Right lobe of liver (tissue), 4 donors: Measurements from ENCODE around the gene COX7A1.

Experiments used
- POLR2A ChIP-seq: fragments of 450-650 bp; IDR thresholded peaks from one replicate; pipeline ENCODE4 v1.6.1; 2017; ENCODE audit warnings: antibody characterized with exemption, mild to moderate bottlenecking
- TF ChIP-seq, protein P1 (sequence below), 4 donors: fragments of 200-600 bp in 3 of 4; fragments of 450-650 bp in 1 of 4; IDR thresholded peaks; one replicate each; pipeline versions ENCODE4 v1.5.1 to v1.8.0; 2016 to 2022; ENCODE audit warnings: antibody characterized with exemption in 4 of 4, mild to moderate bottlenecking in 2 of 4
- donor health status: DM: no; HTN: no; CAD: no.
- donor health status: DM: no; HTN: no; CAD: no.
- donor health status: DM: no; HTN: yes; CAD: no.

GRCh38 chr19:36140304-36141038 is 11.8 kb downstream of the COX7A1 start:
- TF ChIP-seq, protein P1, sequence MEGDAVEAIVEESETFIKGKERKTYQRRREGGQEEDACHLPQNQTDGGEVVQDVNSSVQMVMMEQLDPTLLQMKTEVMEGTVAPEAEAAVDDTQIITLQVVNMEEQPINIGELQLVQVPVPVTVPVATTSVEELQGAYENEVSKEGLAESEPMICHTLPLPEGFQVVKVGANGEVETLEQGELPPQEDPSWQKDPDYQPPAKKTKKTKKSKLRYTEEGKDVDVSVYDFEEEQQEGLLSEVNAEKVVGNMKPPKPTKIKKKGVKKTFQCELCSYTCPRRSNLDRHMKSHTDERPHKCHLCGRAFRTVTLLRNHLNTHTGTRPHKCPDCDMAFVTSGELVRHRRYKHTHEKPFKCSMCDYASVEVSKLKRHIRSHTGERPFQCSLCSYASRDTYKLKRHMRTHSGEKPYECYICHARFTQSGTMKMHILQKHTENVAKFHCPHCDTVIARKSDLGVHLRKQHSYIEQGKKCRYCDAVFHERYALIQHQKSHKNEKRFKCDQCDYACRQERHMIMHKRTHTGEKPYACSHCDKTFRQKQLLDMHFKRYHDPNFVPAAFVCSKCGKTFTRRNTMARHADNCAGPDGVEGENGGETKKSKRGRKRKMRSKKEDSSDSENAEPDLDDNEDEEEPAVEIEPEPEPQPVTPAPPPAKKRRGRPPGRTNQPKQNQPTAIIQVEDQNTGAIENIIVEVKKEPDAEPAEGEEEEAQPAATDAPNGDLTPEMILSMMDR (IDR thresholded peaks at IDR 0.05) = no peak
- TF ChIP-seq POLR2A = no peak
